Kidney (tissue), 14 donors: ENCODE results near the gene SBDS. TPM values are rescaled to one million over a fixed set of nuclear protein-coding genes. Genes with fewer than 3 reads are reported as not detected.
A peak's percentile ranks its signal among the peaks of the same experiment; 100 is the strongest.
"Not testable (repeated sequence)": the region's sequence is repeated elsewhere in the genome, so short reads cannot be mapped to it uniquely, and the experiment has no call there.

Experiments used
- DNase-seq, 5 donors: peaks; one replicate each; pipeline ENCODE4 v3.0.0-alpha.2; 2013 to 2020
- FAIRE-seq: peaks from 2 replicates; lab custom pipeline; 2012; peaks lifted over from hg19 to GRCh38; lab: Jason Lieb, UNC
- H3K27ac ChIP-seq, 2 donors: one replicate each; pipeline ENCODE4 v1.7.0; 2013; ENCODE audit warnings: low read depth in 2 of 2, low read length in 2 of 2, inconsistent platforms in 1 of 2
- H3K27me3 ChIP-seq: one replicate; pipeline ENCODE4 v1.7.1; 2013; ENCODE audit warnings: low read length, inconsistent platforms; ENCODE audit not compliant: control insufficient read depth, insufficient read depth
- H3K36me3 ChIP-seq, 3 donors: one replicate each; pipeline versions ENCODE4 v1.7.0 to v1.7.1; 2013; ENCODE audit warnings: low read length in 3 of 3, control low read depth in 1 of 3, inconsistent platforms in 1 of 3; ENCODE audit not compliant: insufficient read depth in 3 of 3, control insufficient read depth in 2 of 3
- H3K4me1 ChIP-seq, 3 donors: one replicate each; pipeline versions ENCODE4 v1.7.0 to v1.7.1; 2013; ENCODE audit warnings: low read length in 3 of 3, inconsistent platforms in 1 of 3, low read depth in 1 of 3; ENCODE audit not compliant: control insufficient read depth in 2 of 3, insufficient read depth in 2 of 3
- H3K4me3 ChIP-seq, 3 donors: one replicate each; pipeline versions ENCODE4 v1.7.0 to v1.8.1; 2013; ENCODE audit warnings: low read length in 3 of 3, control low read depth in 1 of 3, inconsistent platforms in 1 of 3
- H3K9ac ChIP-seq, 3 donors: one replicate each; pipeline versions ENCODE4 v1.7.0 to v1.7.1; 2013; ENCODE audit warnings: low read length in 3 of 3, control low read depth in 1 of 3, inconsistent platforms in 1 of 3
- H3K9me3 ChIP-seq, 3 donors: one replicate each; pipeline versions ENCODE4 v1.7.0 to v1.7.1; 2013; ENCODE audit warnings: low read length in 3 of 3, control low read depth in 1 of 3, inconsistent platforms in 1 of 3; ENCODE audit not compliant: control insufficient read depth in 2 of 3, insufficient read depth in 1 of 3
- CTCF ChIP-seq: IDR thresholded peaks from 3 replicates; pipeline ENCODE4 v1.5.1; 2012; ENCODE audit warnings: mild to moderate bottlenecking, moderate library complexity, borderline replicate concordance; ENCODE audit not compliant: insufficient read depth; ENCODE audit errors: extremely low read depth
- intact Hi-C: fragments of 100-400 bp; cut with DNase I; formaldehyde crosslinking; loops from one replicate; pipeline ENCODE4 v1.11.1; 2022
- polyA plus RNA-seq: library from polyadenylated mRNA; stranded (reverse); fragments of 350-450 nt; fragmentation: Illumina TruSeq; extraction: RNeasy Lipid Tissue Mini Kit (QIAGEN cat#74804); gene quantifications from one replicate; pipeline ENCODE4 v1.2.3, GENCODE V29; 2014; ENCODE audit warnings: low read depth, low replicate concordance; ENCODE audit not compliant: insufficient read depth
- total RNA-seq: library from RNA; stranded (reverse); fragmentation: NEBNext Ultra II Directional; extraction: Animal tissue kit (Norgen Biotek cat#: 25700); gene quantifications from one replicate; pipeline ENCODE4 v1.2.1, GENCODE V29; 2021
- donor health status: control.
- donor health status: control.
- donor health status: control.
- donor health status: control.
- donor health status: control.
- donor health status: DM: yes; HTN: yes; CAD: no.
- donor health status: Normal renal cell carcinoma (clear cell type).

The SBDS gene
- total and polyA plus RNA-seq, 2 donors from 2014 or later = 113 to 128 TPM

GRCh38 chr7:66974986-66975590 lies 20.3 kb downstream of the SBDS start:
- Histone ChIP-seq H3K36me3 (no peaks in the 10 kb centered on the region), H3K4me3 (no peak overlapping the region), H3K27me3 (no peaks in the 10 kb centered on the region), H3K9ac (no peak overlapping the region), H3K9me3 (no peaks in the 10 kb centered on the region), H3K27ac (no peak overlapping the region), H3K4me1 (no peaks in the 10 kb centered on the region)
- intact Hi-C loops = no loop called here
- DNase-seq (peak in 1 of 5 donors; percentile 17), FAIRE-seq (no peak)
- no peak for TF ChIP-seq CTCF

- Histone ChIP-seq H3K4me3 (no peak overlapping the region), H3K4me1 (no peaks in the 10 kb centered on the region), H3K9ac (no peak overlapping the region), H3K9me3 (no peaks in the 10 kb centered on the region), H3K27ac (no peak overlapping the region), H3K36me3 (no peaks in the 10 kb centered on the region), H3K27me3 (no peaks in the 10 kb centered on the region)
- no peak for TF ChIP-seq CTCF
- no peak for FAIRE-seq
- DNase-seq = no peak
- intact Hi-C loops = no loop called here
Measured at GRCh38 chr7:66970310-66970709, 25.1 kb downstream of the SBDS start.

- FAIRE-seq, H3K27ac ChIP-seq, H3K36me3 ChIP-seq, intact Hi-C loops, H3K9ac ChIP-seq, H3K27me3 ChIP-seq, H3K4me1 ChIP-seq, H3K4me3 ChIP-seq, H3K9me3 ChIP-seq: not testable (repeated sequence)
- DNase-seq = peak in 1 of 5 donors; percentile 10
Measured at GRCh38 chr7:66969001-66969400, 26.4 kb downstream of the SBDS start.

GRCh38 chr7:66967029-66967428 lies 28.4 kb downstream of the SBDS start:
- Histone ChIP-seq H3K27me3 (no peaks in the 10 kb centered on the region), H3K36me3 (no peaks in the 10 kb centered on the region), H3K9me3 (no peaks in the 10 kb centered on the region), H3K4me1 (no peaks in the 10 kb centered on the region), H3K4me3 (no peak overlapping the region), H3K9ac (no peak overlapping the region), H3K27ac (no peak overlapping the region)
- TF ChIP-seq CTCF = no peak
- FAIRE-seq (no peak), DNase-seq (no peak)
- intact Hi-C loops = no loop called here
